A673 (cell line): ENCODE results near the gene NAB2. TPM values are rescaled to one million over a fixed set of nuclear protein-coding genes. Genes with fewer than 3 reads are reported as not detected.

ENCODE experiments used
- BruUV-seq: library from RNA; stranded (reverse); fragments of 400-500 nt; replicated peaks from 2 replicates; lab custom pipeline; 2021; lab: Mats Ljungman, UMichigan
- CTCF ChIA-PET: fragments of 300-600 bp; sonication (Branson Sonifier 250); formaldehyde crosslinking; loops from one replicate; lab custom pipeline; 2022; ENCODE audit warnings: antibody characterized with exemption; lab: Charles Lee
- POLR2A ChIA-PET: fragments of 300-600 bp; sonication (Branson Sonifier 250); formaldehyde crosslinking; loops from one replicate; lab custom pipeline; 2022; ENCODE audit warnings: antibody characterized with exemption; ENCODE audit not compliant: low non-redundant PET; lab: Charles Lee
- DNase-seq: peaks from one replicate; pipeline ENCODE4 v3.0.0-alpha.2; 2015; ENCODE audit warnings: low spot score
- H3K27ac ChIP-seq: fragments of 200-600 bp; sonication (generic); 2 replicates; pipeline ENCODE4 v1.5.1; 2016; ENCODE audit warnings: mixed run types, low read depth, mild to moderate bottlenecking, mixed read lengths, antibody characterized with exemption, low read length; ENCODE audit not compliant: poor library complexity, severe bottlenecking
- H3K27me3 ChIP-seq: fragments of 200-600 bp; sonication (generic); replicated peaks from 2 replicates; pipeline ENCODE4 v1.6.1; 2017; ENCODE audit warnings: mixed run types, low read depth, mild to moderate bottlenecking, mixed read lengths, antibody characterized with exemption, low read length; ENCODE audit not compliant: insufficient read depth, poor library complexity
- H3K36me3 ChIP-seq: fragments of 200-600 bp; sonication (generic); 2 replicates; pipeline ENCODE4 v1.6.1; 2016; ENCODE audit warnings: mixed run types, mild to moderate bottlenecking, mixed read lengths, antibody characterized with exemption, low read length; ENCODE audit not compliant: insufficient read depth, poor library complexity, severe bottlenecking
- H3K4me1 ChIP-seq: fragments of 200-600 bp; sonication (generic); 2 replicates; pipeline ENCODE4 v1.6.1; 2017; ENCODE audit warnings: mixed run types, mild to moderate bottlenecking, mixed read lengths, antibody characterized with exemption, low read length; ENCODE audit not compliant: insufficient read depth, poor library complexity, severe bottlenecking
- H3K4me3 ChIP-seq: fragments of 200-600 bp; sonication (generic); 2 replicates; pipeline ENCODE4 v1.5.1; 2016; ENCODE audit warnings: low read depth, mixed run types, mild to moderate bottlenecking, mixed read lengths, low read length; ENCODE audit not compliant: poor library complexity, severe bottlenecking
- H3K9me3 ChIP-seq: fragments of 200-600 bp; sonication (generic); 2 replicates; pipeline ENCODE4 v1.6.1; 2016; ENCODE audit warnings: mixed run types, low read depth, mild to moderate bottlenecking, mixed read lengths, antibody characterized with exemption, low read length; ENCODE audit not compliant: poor library complexity, severe bottlenecking
- CTCF ChIP-seq: fragments of 300-800, 200-600 bp; sonication (generic); conservative IDR thresholded peaks from 2 replicates; pipeline ENCODE4 v1.5.1; 2017; ENCODE audit warnings: low read depth, mild to moderate bottlenecking, antibody characterized with exemption, low read length, moderate library complexity, mixed read lengths
- EZH2 ChIP-seq: fragments of 200-600 bp; sonication (generic); IDR thresholded peaks from 2 replicates; pipeline ENCODE4 v1.6.1; 2017; ENCODE audit warnings: borderline replicate concordance, low read depth, mild to moderate bottlenecking, mixed read lengths, antibody characterized with exemption, low read length; ENCODE audit not compliant: poor library complexity, severe bottlenecking
- intact Hi-C: fragments of 100-400 bp; cut with micrococcal nuclease; formaldehyde crosslinking; loops from one replicate; pipeline ENCODE4 v1.10.0; 2022; ENCODE audit not compliant: unreplicated experiment
- total RNA-seq: library from RNA; stranded (reverse); gene quantifications from 2 replicates; pipeline ENCODE4 v1.2.3, GENCODE V29; 2021

Gene NAB2
- total RNA-seq, 1 experiment from 2014 or later: 61.8 TPM

- Histone ChIP-seq H3K4me3 (peak overlapping the region; percentile 93), H3K27me3 (no peaks in the 10 kb centered on the region), H3K4me1 (peaks cover 49% of the 10 kb centered on the region), H3K36me3 (peaks cover 65% of the 10 kb centered on the region), H3K27ac (peak overlapping the region; percentile 75), H3K9me3 (no peaks in the 10 kb centered on the region)
- intact Hi-C loops: no loop called here
- no peak for DNase-seq
- no TSS peak for BruUV-seq
- CTCF ChIA-PET: interaction anchor here (1.5 to 3.1 kb wide), 2 partner anchors 23 to 456 kb away, joined by 3 to 23 read pairs; no protein-coding TSS in a partner anchor
- TF ChIP-seq CTCF (no peak), EZH2 (no peak)
- POLR2A ChIA-PET: interaction anchor here (0.5 to 1.4 kb wide), 3 partner anchors 13 to 366 kb away, joined by 3 to 7 read pairs (median 3); no protein-coding TSS in a partner anchor
These were observed 4.0 kb downstream of the NAB2 start for GRCh38 chr12:57092876-57093414.

GRCh38 chr12:57093415-57094207 is 4.7 kb downstream of the NAB2 start:
- POLR2A ChIA-PET: interaction anchor here (0.5 to 0.7 kb wide), 4 partner anchors 16 to 365 kb away, joined by 3 to 9 read pairs (median 7); partner anchors contain the start of gene STAT6
- Histone ChIP-seq H3K9me3 (no peaks in the 10 kb centered on the region), H3K27ac (peak overlapping the region; percentile 91), H3K4me3 (peak overlapping the region; percentile 2), H3K4me1 (peaks cover 45% of the 10 kb centered on the region), H3K36me3 (peaks cover 68% of the 10 kb centered on the region), H3K27me3 (no peaks in the 10 kb centered on the region)
- no peak for TF ChIP-seq EZH2
- peak; percentile 70 for TF ChIP-seq CTCF
- CTCF ChIA-PET: interaction anchor here (0.5 to 3.1 kb wide), 8 partner anchors 15 to 882 kb away, joined by 3 to 23 read pairs (median 4); partner anchors contain the start of genes NEMP1 and STAT6
- TSS peak; percentile 58 for BruUV-seq
- DNase-seq: peak; percentile 94
- intact Hi-C loops: loop anchor here (2.0 kb wide), 1 partner anchor 17 kb away; the partner anchor contains the start of gene STAT6
